GM18519 (cell line): ENCODE measurements around the gene SH3GLB2.
"Not testable (repeated sequence)": the region's sequence is repeated elsewhere in the genome, so short reads cannot be mapped to it uniquely, and the experiment has no call there.

Experiments used
- ATAC-seq: cut with Tn5 transposase; IDR thresholded peaks from one replicate; pipeline ENCODE4 v1.9.1; 2021; ENCODE audit warnings: mild to moderate bottlenecking, moderate library complexity; ENCODE audit not compliant: unreplicated experiment, low FRiP score

Gene SH3GLB2

DNA sequence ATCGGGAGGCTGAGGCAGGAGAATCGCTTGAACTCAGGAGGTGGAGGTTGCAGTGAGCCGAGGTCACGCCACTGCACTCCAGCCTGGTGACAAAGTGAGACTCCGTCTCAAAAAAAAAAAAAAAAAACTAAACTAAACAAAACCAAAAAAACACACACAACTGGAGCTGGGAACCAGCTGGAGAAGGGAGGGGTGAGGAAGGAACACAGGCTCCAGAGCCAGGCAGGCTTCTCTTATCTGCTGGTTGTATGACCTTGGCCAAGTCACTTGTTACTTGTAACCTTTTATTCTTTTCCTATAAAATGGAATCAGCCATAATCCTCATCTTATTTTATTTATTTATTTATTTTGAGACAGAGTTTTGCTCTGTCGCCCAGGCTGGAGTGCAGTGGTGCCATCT, 24.0 kb downstream of the SH3GLB2 start:
- ATAC-seq = not testable (repeated sequence)

DNA sequence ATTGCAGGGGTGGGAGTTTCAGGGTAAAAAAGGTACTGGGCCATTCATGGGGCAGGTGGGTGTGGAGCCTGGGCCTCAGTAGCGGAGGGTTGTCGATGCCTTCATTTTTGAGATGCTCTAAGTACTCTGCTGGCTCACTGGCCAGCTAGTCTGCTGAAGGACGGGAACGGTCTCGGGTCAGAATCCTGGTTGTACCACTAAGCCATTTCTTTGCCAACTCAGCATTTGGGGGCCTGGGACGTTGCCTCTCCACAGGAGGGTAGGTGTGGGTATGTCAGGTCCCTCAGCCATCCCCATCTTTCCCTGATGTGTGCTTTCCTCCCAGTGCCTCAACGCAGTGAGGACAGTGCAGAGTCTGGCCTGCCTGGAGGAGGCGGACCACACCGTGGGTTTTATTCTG, 25.1 kb downstream of the SH3GLB2 start:
- no peak for ATAC-seq

- ATAC-seq = no peak
These were observed 26.4 kb downstream of the SH3GLB2 start for GRCh38 chr9:129001504-129002325.

GRCh38 chr9:128999581-129000206, 28.4 kb downstream of the SH3GLB2 start:
- no peak for ATAC-seq

GRCh38 chr9:128998462-128998861, 29.7 kb downstream of the SH3GLB2 start:
- no peak for ATAC-seq

DNA sequence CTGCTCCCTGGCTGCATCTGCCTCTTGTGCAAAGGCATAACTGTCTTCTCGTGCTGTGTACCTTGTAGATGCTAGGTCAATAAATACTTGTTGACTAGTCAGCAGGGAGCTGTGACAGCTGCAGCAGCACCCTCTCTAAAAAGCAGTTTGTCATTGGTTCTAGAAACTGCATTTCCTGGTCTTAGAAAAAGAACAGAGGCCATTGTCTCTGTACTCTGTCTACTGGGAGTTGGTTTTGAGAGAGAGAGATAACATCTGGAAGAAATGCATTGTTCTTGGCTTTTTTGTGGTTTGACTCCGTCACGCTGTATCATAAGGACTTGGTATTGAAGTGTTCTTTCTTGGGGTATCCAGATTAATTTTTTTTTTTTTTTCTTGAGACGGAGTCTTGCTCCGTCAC, 32.3 kb downstream of the SH3GLB2 start:
- no peak for ATAC-seq

DNA sequence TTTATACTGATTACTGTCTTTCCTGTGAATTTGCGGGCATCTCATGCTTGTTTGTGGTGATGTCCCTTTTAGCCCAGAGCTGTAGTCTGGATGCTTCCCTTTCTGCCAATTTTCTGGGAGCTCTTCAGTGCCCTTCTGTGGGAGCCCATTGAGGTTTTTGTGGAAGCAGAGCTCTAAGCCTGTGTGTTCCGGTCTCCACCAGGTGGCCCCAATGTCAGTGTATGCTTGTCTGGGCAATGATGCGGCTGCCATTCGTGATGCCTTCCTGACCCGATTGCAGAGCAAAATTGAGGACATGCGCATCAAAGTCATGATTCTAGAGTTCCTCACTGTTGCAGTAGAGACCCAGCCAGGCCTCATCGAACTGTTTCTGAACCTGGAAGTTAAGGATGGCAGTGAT, 35.1 kb downstream of the SH3GLB2 start:
- no peak for ATAC-seq

GRCh38 chr9:128987805-128988204, 40.3 kb downstream of the SH3GLB2 start:
- no peak for ATAC-seq

- ATAC-seq = no peak
These were observed 41.5 kb downstream of the SH3GLB2 start for GRCh38 chr9:128986671-128987070.

DNA sequence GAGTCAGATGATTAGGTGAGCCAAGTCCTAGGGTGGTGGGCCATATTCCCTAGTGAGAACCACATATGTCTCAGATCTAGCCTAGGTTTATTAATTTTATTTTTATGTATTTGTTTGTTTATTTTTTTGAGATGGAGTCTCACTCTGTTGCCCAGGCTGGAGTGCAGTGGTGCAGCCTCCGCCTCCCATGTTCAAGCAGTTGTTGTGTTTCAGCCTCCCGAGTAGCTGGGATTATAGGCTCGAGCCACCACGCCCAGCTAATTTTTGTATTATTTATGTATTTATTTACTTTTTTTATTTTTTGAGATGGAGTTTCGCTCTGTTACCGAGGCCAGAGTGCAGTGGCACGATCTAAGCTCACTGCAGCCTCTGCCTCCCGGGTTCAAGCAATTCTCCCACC, 44.6 kb downstream of the SH3GLB2 start:
- no peak for ATAC-seq

DNA sequence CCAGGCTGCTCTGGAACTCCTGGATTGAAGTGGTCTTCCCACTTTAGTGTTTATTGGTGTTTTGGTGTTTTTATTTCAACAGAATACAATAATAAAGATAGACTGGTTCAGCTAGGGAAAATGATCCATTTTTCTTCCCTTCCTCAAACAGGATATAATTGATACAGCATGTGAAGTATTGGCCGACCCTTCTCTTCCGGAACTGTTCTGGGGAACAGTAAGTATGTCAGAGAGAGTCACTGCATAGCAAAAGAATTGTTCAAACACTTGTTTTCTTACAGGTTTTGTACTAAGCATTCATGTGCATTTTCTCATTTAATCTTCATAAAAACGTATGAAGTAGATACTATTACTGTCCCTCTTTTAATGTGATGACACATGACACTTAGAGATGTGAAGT, 49.0 kb downstream of the SH3GLB2 start:
- ATAC-seq = no peak

- ATAC-seq = no peak
These were observed 55.2 kb downstream of the SH3GLB2 start for GRCh38 chr9:128972956-128973355.

- no peak for ATAC-seq
These were observed 58.6 kb downstream of the SH3GLB2 start for GRCh38 chr9:128969491-128969890.

DNA sequence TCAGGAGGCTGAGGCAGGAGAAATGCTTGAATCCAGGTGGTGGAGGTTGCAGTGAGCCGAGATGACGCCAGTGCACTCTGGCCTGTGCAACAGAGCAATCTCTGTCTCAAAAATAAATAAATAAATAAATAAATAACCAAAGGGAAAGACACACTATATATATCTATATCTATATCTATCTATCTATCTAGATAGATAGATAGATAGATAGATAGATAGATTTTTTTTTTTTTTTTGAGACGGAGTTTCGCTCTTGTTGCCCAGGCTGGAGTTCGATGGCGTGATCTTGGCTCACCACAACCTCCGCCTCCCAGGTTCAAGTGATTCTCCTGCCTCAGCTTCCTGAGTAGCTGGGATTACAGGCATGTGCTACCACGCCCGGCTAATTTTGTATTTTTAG, 66.7 kb downstream of the SH3GLB2 start:
- ATAC-seq = not testable (repeated sequence)
